ENCODE results near the gene UPK3B. TPM values are rescaled to one million over a fixed set of nuclear protein-coding genes. Genes with fewer than 3 reads are reported as not detected.
"Not testable (repeated sequence)": the region's sequence is repeated elsewhere in the genome, so short reads cannot be mapped to it uniquely, and the experiment has no call there.

Gene UPK3B
- total and polyA plus RNA-seq, 9 of the 15 experiments (the other 6 are each of a cell fraction or from before 2014, with no cell fraction given): not detected

GRCh38 chr7:76559685-76560084 is 49.3 kb downstream of the UPK3B start:
- H3K4me3 ChIP-seq; H3K4me1 ChIP-seq (replicated peaks in 1 of 2; ENCODE audit: control insufficient read depth in 2 of 2, insufficient read depth in 2 of 2, low read length in 2 of 2); BruUV-seq (replicated peaks); H3K9me1 ChIP-seq (ENCODE audit: control insufficient read depth, insufficient read depth, low read length); intact Hi-C loops (cut with micrococcal nuclease); CTCF ChIA-PET (ENCODE audit: low intra/inter-chr PET ratio); DNase-seq (ENCODE audit: extremely low read depth in 1 of 4, low spot score in 3 of 4); H3K9ac ChIP-seq (ENCODE audit: insufficient read depth in 1 of 2, low read depth in 2 of 2, low read length in 2 of 2); H3K27me3 ChIP-seq (ENCODE audit: control insufficient read depth in 2 of 2, insufficient read depth in 2 of 2, low read length in 2 of 2); H4K20me1 ChIP-seq (replicated peaks; ENCODE audit: control insufficient read depth, insufficient read depth, low read length); H3K27ac ChIP-seq (ENCODE audit: extremely low read depth, low read depth, low read length); POLR2A ChIA-PET; FAIRE-seq; H3K9me3 ChIP-seq (replicated peaks; ENCODE audit: control insufficient read depth, insufficient read depth, low read depth, low read length); H3K4me2 ChIP-seq (ENCODE audit: insufficient read depth, low read length); H2AFZ ChIP-seq (ENCODE audit: low read depth, low read length); in situ Hi-C loops (cut with MboI): not testable (repeated sequence)
- peaks cover 16% of the 10 kb centered on the region; the same call in 2 of the 3 replicates for H3K36me3 ChIP-seq (ENCODE audit: control insufficient read depth, insufficient read depth, low read length)
- peak; percentile 67 for ATAC-seq
- TF ChIP-seq ARID1B (IDR thresholded peaks at IDR 0.05) (peak; percentile 38; the same call in 1 of the 2 replicates), MTA1 (IDR thresholded peaks at IDR 0.05; ENCODE audit: borderline replicate concordance) (0 out of 2 replicates have a peak, but pooled peaks have one; percentile 39), POLR2A (conservative IDR thresholded peaks at IDR 0.05) (0 out of 2 replicates have a peak, but pooled peaks have one; percentile 23)
- TF ChIP-seq, protein P1, sequence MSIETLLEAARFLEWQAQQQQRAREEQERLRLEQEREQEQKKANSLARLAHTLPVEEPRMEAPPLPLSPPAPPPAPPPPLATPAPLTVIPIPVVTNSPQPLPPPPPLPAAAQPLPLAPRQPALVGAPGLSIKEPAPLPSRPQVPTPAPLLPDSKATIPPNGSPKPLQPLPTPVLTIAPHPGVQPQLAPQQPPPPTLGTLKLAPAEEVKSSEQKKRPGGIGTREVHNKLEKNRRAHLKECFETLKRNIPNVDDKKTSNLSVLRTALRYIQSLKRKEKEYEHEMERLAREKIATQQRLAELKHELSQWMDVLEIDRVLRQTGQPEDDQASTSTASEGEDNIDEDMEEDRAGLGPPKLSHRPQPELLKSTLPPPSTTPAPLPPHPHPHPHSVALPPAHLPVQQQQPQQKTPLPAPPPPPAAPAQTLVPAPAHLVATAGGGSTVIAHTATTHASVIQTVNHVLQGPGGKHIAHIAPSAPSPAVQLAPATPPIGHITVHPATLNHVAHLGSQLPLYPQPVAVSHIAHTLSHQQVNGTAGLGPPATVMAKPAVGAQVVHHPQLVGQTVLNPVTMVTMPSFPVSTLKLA (conservative IDR thresholded peaks at IDR 0.05): peak in 1 of 2 experiments; percentile 35; a peak in 1 of 4 replicates
- WGBS (ENCODE audit: insufficient coverage, low coverage, missing lambda C conversion rate): 22% methylated on average over 6 of the region's 6 CpGs
- H3K79me2 ChIP-seq (ENCODE audit: control insufficient read depth, insufficient read depth, low read length): peaks cover 40% of the 10 kb centered on the region

GRCh38 chr7:76560157-76560556 is 49.8 kb downstream of the UPK3B start:
- H3K9me3 ChIP-seq (replicated peaks; ENCODE audit: control insufficient read depth, insufficient read depth, low read depth, low read length); H3K4me3 ChIP-seq; FAIRE-seq; BruUV-seq (replicated peaks); H4K20me1 ChIP-seq (replicated peaks; ENCODE audit: control insufficient read depth, insufficient read depth, low read length); in situ Hi-C loops (cut with MboI); H3K9me1 ChIP-seq (ENCODE audit: control insufficient read depth, insufficient read depth, low read length); H2AFZ ChIP-seq (ENCODE audit: low read depth, low read length); H3K4me2 ChIP-seq (ENCODE audit: insufficient read depth, low read length); H3K27me3 ChIP-seq (ENCODE audit: control insufficient read depth in 2 of 2, insufficient read depth in 2 of 2, low read length in 2 of 2); H3K27ac ChIP-seq (ENCODE audit: extremely low read depth, low read depth, low read length); POLR2A ChIA-PET; CTCF ChIA-PET (ENCODE audit: low intra/inter-chr PET ratio); H3K9ac ChIP-seq (ENCODE audit: insufficient read depth in 1 of 2, low read depth in 2 of 2, low read length in 2 of 2); intact Hi-C loops (cut with micrococcal nuclease); H3K4me1 ChIP-seq (replicated peaks in 1 of 2; ENCODE audit: control insufficient read depth in 2 of 2, insufficient read depth in 2 of 2, low read length in 2 of 2): not testable (repeated sequence)
- peaks cover 16% of the 10 kb centered on the region; the same call in 2 of the 3 replicates for H3K36me3 ChIP-seq (ENCODE audit: control insufficient read depth, insufficient read depth, low read length)
- peaks cover 38% of the 10 kb centered on the region for H3K79me2 ChIP-seq (ENCODE audit: control insufficient read depth, insufficient read depth, low read length)
- 30% methylated on average over 3 of the region's 4 CpGs for WGBS (ENCODE audit: insufficient coverage, low coverage, missing lambda C conversion rate)
- DNase-seq (ENCODE audit: extremely low read depth in 1 of 4, low spot score in 3 of 4) (peak in 1 of 4 experiments; percentile 19), ATAC-seq (peak; percentile 87)
- TF ChIP-seq EGR1 (conservative IDR thresholded peaks at IDR 0.05): peak; percentile 22; the same call in 1 of the 2 replicates
- peak; percentile 32; the same call in 1 of the 2 replicates for TF ChIP-seq PKNOX1 (IDR thresholded peaks at IDR 0.05)

Measured in K562 (cell line).